ENCODE results near the gene GSTT2B. TPM values are rescaled to one million over a fixed set of nuclear protein-coding genes. Genes with fewer than 3 reads are reported as not detected.
A peak's percentile ranks its signal among the peaks of the same experiment; 100 is the strongest.
"Not testable (repeated sequence)": the region's sequence is repeated elsewhere in the genome, so short reads cannot be mapped to it uniquely, and the experiment has no call there.

The GSTT2B gene
- total RNA-seq, 1 experiment from 2014 or later, result 0.91 TPM

GRCh38 chr22:23940166-23940565 is 20.8 kb downstream of the GSTT2B start:
- DNase-seq (ENCODE audit: low read depth), result not testable (repeated sequence)

GRCh38 chr22:23939017-23939357 is 22.0 kb downstream of the GSTT2B start:
- no peak for DNase-seq (ENCODE audit: low read depth)

GRCh38 chr22:23938328-23939016 is 22.5 kb downstream of the GSTT2B start:
- DNase-seq (ENCODE audit: low read depth), result no peak

GRCh38 chr22:23926561-23926960 is 34.4 kb downstream of the GSTT2B start:
- no peak for DNase-seq (ENCODE audit: low read depth)

GRCh38 chr22:23925020-23925606 is 35.9 kb downstream of the GSTT2B start:
- no peak for DNase-seq (ENCODE audit: low read depth)

GRCh38 chr22:23922921-23923320 is 38.1 kb downstream of the GSTT2B start:
- no peak for DNase-seq (ENCODE audit: low read depth)

DNA sequence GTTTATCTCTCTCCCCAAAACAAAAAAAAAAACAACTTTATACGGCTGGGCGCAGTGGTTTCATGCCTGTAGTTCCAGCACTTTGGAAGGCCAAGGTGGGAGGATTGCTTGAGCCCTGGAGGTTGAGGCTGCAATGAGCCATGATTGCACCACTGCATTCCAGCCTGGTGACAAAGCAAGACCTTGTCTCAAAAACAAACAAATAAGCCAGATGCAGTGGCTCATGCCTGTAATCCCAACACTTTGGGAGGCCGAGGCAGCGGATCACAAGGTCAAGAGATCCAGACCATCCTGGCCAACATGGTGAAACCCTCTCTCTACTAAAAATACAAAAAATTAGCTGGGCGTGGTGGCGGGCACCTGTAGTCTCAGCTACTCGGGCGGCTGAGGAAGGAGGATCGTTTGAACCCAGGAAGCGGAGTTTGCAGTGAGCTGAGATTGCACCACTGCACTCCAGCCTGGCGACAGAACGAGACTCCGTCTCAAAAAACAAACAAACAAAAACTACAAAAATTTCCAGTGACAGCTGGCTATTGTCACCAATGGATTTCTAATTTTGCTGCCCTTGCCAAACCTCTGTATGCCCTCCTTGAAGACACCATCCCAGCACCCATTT is 39.3 kb downstream of the GSTT2B start:
- peak; percentile 39 for DNase-seq (ENCODE audit: low read depth)

GRCh38 chr22:23920267-23920611 is 40.8 kb downstream of the GSTT2B start:
- not testable (repeated sequence) for DNase-seq (ENCODE audit: low read depth)

DNA sequence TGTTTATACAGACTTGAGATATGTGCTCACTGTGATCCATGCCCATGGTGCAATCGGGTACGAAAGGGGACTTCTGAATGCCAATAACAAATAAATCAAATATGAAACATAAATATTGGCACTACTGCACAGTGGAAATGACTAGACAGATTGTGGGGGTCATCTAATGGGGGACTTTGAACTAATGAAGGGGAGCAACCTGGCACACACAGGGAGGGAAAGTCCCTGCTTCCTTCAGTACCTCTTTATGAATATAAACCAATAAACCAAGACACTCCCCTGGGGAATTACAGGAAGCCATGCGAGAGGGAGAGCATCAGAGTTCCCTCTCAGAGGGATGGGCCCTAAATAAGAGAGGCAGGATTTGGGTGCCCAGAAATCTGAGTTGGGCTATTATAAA is 45.7 kb downstream of the GSTT2B start:
- no peak for DNase-seq (ENCODE audit: low read depth)

GRCh38 chr22:23913661-23914353 is 47.2 kb downstream of the GSTT2B start:
- DNase-seq (ENCODE audit: low read depth), result peak; percentile 99

- no peak for DNase-seq (ENCODE audit: low read depth)
These were observed 47.7 kb downstream of the GSTT2B start for GRCh38 chr22:23913306-23913660.

GRCh38 chr22:23912293-23912903 is 48.6 kb downstream of the GSTT2B start:
- DNase-seq (ENCODE audit: low read depth), result no peak

DNA sequence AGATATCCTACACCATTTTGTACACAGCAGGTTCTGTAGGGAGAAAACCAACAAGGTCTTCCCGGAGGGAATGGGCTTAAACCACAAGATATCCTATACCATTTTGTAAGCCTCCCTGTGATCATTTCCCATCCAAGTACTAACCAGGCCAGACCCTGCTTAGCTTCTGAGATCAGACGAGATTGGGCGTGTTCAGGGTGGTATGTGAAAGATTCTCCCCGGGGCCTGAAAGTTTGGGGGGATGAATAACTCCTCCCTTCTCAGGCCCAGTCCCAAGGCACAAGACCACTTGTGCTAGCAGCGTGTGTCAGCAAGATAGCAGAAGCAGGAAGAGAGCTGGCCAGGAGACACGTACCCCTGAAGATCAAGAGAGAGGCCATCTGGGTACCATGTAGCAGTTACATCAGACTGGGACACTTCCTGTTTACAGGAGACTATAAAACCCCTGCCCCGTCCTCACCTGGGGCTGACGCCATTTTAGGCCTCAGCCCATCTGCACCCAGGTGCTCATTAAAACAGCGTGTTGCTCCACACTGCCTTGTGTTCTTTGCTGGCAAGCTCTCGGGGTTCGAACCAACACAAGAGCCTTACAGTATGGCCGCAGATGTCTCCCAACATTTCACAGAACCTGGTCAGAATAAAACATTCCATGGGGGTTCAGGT is 49.5 kb downstream of the GSTT2B start:
- no peak for DNase-seq (ENCODE audit: low read depth)

DNA sequence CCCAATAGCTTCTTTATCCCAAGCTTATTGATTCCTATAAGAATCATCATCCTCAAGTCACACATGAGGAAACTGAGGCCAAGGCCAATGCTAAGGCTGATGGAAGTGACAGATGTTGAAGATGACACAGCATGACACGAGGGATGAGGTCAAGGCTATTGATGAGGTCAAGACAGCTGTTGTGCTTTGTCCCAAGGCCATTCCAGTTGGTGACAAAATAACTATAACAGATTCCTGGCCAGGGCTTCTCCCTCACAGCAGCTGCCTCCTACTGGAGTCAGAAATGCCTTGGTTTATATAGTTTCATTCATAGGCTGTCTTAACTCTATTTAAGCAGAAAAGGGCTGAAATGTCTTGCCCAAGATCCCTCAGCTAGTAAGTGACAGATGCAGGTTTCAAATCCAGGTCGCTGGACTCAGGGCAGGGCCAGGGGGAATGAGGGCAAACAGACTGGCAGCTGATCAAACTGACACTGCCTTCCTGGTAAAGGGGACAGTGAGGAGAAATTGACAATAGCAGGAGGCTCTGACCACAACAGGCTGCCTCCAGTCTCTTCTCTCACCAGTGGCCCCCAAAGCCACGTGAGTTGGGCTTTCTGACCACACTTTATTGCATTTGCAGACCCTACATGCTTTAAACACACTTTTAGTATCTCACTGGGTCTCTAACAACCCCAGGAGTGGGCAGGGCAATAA is 50.4 kb downstream of the GSTT2B start:
- DNase-seq (ENCODE audit: low read depth), result no peak

- DNase-seq (ENCODE audit: low read depth), result no peak
These were observed 51.6 kb downstream of the GSTT2B start for GRCh38 chr22:23909296-23909898.

DNA sequence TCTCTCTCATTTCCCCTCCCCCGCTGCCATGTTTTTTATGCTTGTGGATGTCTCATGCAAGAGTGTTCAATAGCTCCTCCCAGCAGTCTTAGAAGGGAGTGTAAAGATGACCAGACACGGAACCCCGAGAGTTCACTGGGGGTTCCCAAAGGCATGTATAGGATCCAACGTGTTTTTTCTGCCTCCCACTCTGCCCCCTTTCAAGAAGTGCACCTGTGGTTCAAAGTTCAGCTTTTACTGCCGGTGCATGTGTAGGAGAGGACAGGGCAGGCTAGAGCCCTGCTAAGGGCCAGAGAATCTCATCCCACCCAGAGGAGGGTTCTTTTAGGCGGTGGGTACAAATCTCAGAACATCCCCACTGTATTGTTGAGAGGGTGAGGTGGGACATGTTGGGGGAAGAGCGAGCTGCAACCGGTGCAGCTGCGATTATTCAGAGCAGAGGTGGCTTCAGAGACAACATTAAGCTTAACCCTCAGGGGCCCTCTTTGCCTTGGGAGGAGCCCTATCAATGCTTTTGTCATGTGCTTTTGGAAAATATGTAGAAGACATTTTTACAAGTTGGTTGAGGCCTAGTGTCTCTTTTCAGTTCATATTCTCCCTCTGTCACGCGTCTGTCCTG is 52.3 kb downstream of the GSTT2B start:
- DNase-seq (ENCODE audit: low read depth), result no peak

- not testable (repeated sequence) for DNase-seq (ENCODE audit: low read depth)
These were observed 53.6 kb downstream of the GSTT2B start for GRCh38 chr22:23907423-23907822.
